SK-N-MC (cell line): Measurements from ENCODE around the gene SLC9C2.

Source experiments
- DNase-seq: peaks from one replicate; pipeline ENCODE4 v3.0.0-alpha.2; 2011; ENCODE audit warnings: low read depth, low spot score
- H3K27ac ChIP-seq: fragments of 200-600 bp; sonication (generic); 2 replicates; pipeline ENCODE4 v1.5.1; 2016; ENCODE audit warnings: mixed run types
- H3K36me3 ChIP-seq: fragments of 200-600 bp; sonication (generic); 2 replicates; pipeline ENCODE4 v1.6.1; 2017; ENCODE audit warnings: antibody characterized with exemption, low read length, mixed read lengths; ENCODE audit not compliant: insufficient read depth
- H3K4me3 ChIP-seq: fragments of 200-600 bp; sonication (generic); 2 replicates; pipeline ENCODE4 v1.5.1; 2016
- H3K9ac ChIP-seq: fragments of 200-600 bp; sonication (generic); 2 replicates; pipeline ENCODE4 v1.8.0; 2017; ENCODE audit warnings: mixed run types, mixed read lengths; ENCODE audit not compliant: insufficient read length
- H3K9me3 ChIP-seq: fragments of 200-600 bp; sonication (generic); 2 replicates; pipeline ENCODE4 v1.6.1; 2017; ENCODE audit warnings: low read depth, mild to moderate bottlenecking, antibody characterized with exemption, low read length, moderate library complexity, mixed read lengths
- EZH2 ChIP-seq: fragments of 200-600 bp; sonication (generic); IDR thresholded peaks from one replicate; pipeline ENCODE4 v1.6.1; 2017; ENCODE audit warnings: antibody characterized with exemption
- FOXP2 ChIP-seq: optimal IDR thresholded peaks from 2 replicates; pipeline ENCODE3; 2011; ENCODE audit warnings: mild to moderate bottlenecking, moderate library complexity; ENCODE audit not compliant: insufficient read depth; ENCODE audit errors: extremely low read length, control extremely low read depth
- POLR2AphosphoS5 ChIP-seq: IDR thresholded peaks from 2 replicates; pipeline ENCODE4 v1.6.1; 2012; ENCODE audit warnings: mild to moderate bottlenecking, low read depth, low read length, borderline replicate concordance

Gene SLC9C2

GRCh38 chr1:173545688-173546087, 57.2 kb downstream of the SLC9C2 start:
- DNase-seq, result no peak
- Histone ChIP-seq H3K9me3 (no peaks in the 10 kb centered on the region), H3K4me3 (no peak overlapping the region), H3K9ac (no peak overlapping the region), H3K27ac (no peak overlapping the region), H3K36me3 (no peaks in the 10 kb centered on the region)
- TF ChIP-seq POLR2AphosphoS5, result no peak
- no peak for TF ChIP-seq EZH2
- no peak for TF ChIP-seq FOXP2

GRCh38 chr1:173536223-173536622, 66.6 kb downstream of the SLC9C2 start:
- no peak overlapping the region for H3K27ac ChIP-seq
- H3K36me3 ChIP-seq, result no peaks in the 10 kb centered on the region
- no peaks in the 10 kb centered on the region for H3K9me3 ChIP-seq
- no peak for DNase-seq
- no peak for TF ChIP-seq EZH2
- TF ChIP-seq FOXP2, result no peak
- TF ChIP-seq POLR2AphosphoS5, result no peak
- H3K4me3 ChIP-seq, result no peak overlapping the region
- H3K9ac ChIP-seq, result no peak overlapping the region

GRCh38 chr1:173532237-173532636, 70.6 kb downstream of the SLC9C2 start:
- no peak overlapping the region for H3K4me3 ChIP-seq
- no peak for DNase-seq
- H3K27ac ChIP-seq, result no peak overlapping the region
- no peaks in the 10 kb centered on the region for H3K36me3 ChIP-seq
- no peak overlapping the region for H3K9ac ChIP-seq
- no peak for TF ChIP-seq POLR2AphosphoS5
- TF ChIP-seq FOXP2, result no peak
- no peak for TF ChIP-seq EZH2
- no peaks in the 10 kb centered on the region for H3K9me3 ChIP-seq

GRCh38 chr1:173530795-173531693, 71.8 kb downstream of the SLC9C2 start:
- H3K4me3 ChIP-seq, result no peak overlapping the region
- TF ChIP-seq FOXP2, result no peak
- DNase-seq, result no peak
- H3K9me3 ChIP-seq, result no peaks in the 10 kb centered on the region
- no peaks in the 10 kb centered on the region for H3K36me3 ChIP-seq
- H3K27ac ChIP-seq, result no peak overlapping the region
- H3K9ac ChIP-seq, result no peak overlapping the region

GRCh38 chr1:173529106-173529505, 73.8 kb downstream of the SLC9C2 start:
- no peak overlapping the region for H3K27ac ChIP-seq
- H3K9me3 ChIP-seq, result no peaks in the 10 kb centered on the region
- no peak for DNase-seq
- TF ChIP-seq POLR2AphosphoS5 (no peak), FOXP2 (no peak), EZH2 (no peak)
- H3K36me3 ChIP-seq, result no peaks in the 10 kb centered on the region
- no peak overlapping the region for H3K4me3 ChIP-seq
- H3K9ac ChIP-seq, result no peak overlapping the region

GRCh38 chr1:173527151-173527826, 75.6 kb downstream of the SLC9C2 start:
- no peak overlapping the region for H3K27ac ChIP-seq
- TF ChIP-seq POLR2AphosphoS5 (no peak), EZH2 (no peak), FOXP2 (no peak)
- no peaks in the 10 kb centered on the region for H3K9me3 ChIP-seq
- H3K9ac ChIP-seq, result no peak overlapping the region
- no peaks in the 10 kb centered on the region for H3K36me3 ChIP-seq
- no peak for DNase-seq
- H3K4me3 ChIP-seq, result no peak overlapping the region

GRCh38 chr1:173525926-173526325, 76.9 kb downstream of the SLC9C2 start:
- Histone ChIP-seq H3K9me3 (no peaks in the 10 kb centered on the region), H3K27ac (no peak overlapping the region), H3K4me3 (no peak overlapping the region), H3K36me3 (no peaks in the 10 kb centered on the region), H3K9ac (no peak overlapping the region)
- no peak for DNase-seq
- TF ChIP-seq FOXP2 (no peak), POLR2AphosphoS5 (no peak), EZH2 (no peak)

- no peak overlapping the region for H3K4me3 ChIP-seq
- no peaks in the 10 kb centered on the region for H3K9me3 ChIP-seq
- no peak overlapping the region for H3K9ac ChIP-seq
- DNase-seq, result no peak
- no peak overlapping the region for H3K27ac ChIP-seq
- TF ChIP-seq POLR2AphosphoS5 (no peak), EZH2 (no peak), FOXP2 (no peak)
- H3K36me3 ChIP-seq, result no peaks in the 10 kb centered on the region
Observed at GRCh38 chr1:173523329-173523728, 79.5 kb downstream of the SLC9C2 start.
